ENCODE results near the gene DDX54.

DNA sequence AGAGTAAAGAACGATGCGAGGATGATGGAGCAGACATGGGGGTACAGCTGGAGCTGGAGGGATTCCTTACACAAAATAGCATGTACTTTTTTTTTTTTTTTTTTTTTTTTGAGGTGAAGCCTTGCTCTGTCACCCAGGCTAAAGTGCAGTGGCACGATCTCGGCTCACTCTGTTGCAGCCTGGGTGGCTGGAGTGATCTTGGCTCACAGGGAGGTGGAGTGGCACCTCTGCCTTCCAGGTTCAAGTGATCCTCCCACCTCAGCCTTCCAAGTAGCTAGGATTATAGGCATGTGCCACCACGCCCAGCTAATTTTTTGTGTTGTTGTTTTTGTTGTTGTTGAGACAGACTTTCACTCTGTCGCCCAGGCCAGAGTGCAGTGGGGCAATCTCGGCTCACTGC is 44.6 kb downstream of the DDX54 start:
- TF ChIP-seq, protein P1, sequence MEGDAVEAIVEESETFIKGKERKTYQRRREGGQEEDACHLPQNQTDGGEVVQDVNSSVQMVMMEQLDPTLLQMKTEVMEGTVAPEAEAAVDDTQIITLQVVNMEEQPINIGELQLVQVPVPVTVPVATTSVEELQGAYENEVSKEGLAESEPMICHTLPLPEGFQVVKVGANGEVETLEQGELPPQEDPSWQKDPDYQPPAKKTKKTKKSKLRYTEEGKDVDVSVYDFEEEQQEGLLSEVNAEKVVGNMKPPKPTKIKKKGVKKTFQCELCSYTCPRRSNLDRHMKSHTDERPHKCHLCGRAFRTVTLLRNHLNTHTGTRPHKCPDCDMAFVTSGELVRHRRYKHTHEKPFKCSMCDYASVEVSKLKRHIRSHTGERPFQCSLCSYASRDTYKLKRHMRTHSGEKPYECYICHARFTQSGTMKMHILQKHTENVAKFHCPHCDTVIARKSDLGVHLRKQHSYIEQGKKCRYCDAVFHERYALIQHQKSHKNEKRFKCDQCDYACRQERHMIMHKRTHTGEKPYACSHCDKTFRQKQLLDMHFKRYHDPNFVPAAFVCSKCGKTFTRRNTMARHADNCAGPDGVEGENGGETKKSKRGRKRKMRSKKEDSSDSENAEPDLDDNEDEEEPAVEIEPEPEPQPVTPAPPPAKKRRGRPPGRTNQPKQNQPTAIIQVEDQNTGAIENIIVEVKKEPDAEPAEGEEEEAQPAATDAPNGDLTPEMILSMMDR (conservative IDR thresholded peaks at IDR 0.05) = no peak
- no peak for TF ChIP-seq EZH2 (IDR thresholded peaks at IDR 0.05; ENCODE audit: low read depth)

Data from PC-9 (cell line).